CD4-positive, CD25-positive, alpha-beta regulatory T cell (primary cell): ENCODE data around the gene GPRC5A. TPM values are rescaled to one million over a fixed set of nuclear protein-coding genes. Genes with fewer than 3 reads are reported as not detected.

Source experiments
- ATAC-seq, 2 donors: fragments of 150-1000 bp; cut with Tn5 transposase; one replicate each; pipeline ENCODE4 v1.10.0; 2021; ENCODE audit warnings: low read depth in 2 of 2, moderate number of reproducible peaks in 2 of 2, moderate library complexity in 1 of 2
- DNase-seq, 3 donors: peaks; one replicate each; pipeline versions ENCODE4 v3.0.0 to v3.0.0-alpha.2; 2012 to 2022; ENCODE audit warnings: mixed read lengths in 1 of 3
- H3K27ac ChIP-seq: one replicate; pipeline ENCODE4 v1.7.0; 2013; ENCODE audit warnings: mild to moderate bottlenecking, low read length; ENCODE audit not compliant: insufficient read depth, poor library complexity, severe bottlenecking
- H3K27me3 ChIP-seq: one replicate; pipeline ENCODE4 v1.7.0; 2013; ENCODE audit warnings: low read length; ENCODE audit not compliant: control insufficient read depth, insufficient read depth
- H3K36me3 ChIP-seq: one replicate; pipeline ENCODE4 v1.7.0; 2013; ENCODE audit warnings: mild to moderate bottlenecking, low read length, moderate library complexity; ENCODE audit not compliant: control insufficient read depth, insufficient read depth
- H3K4me1 ChIP-seq: 2 replicates; pipeline ENCODE4 v1.7.0; 2013; ENCODE audit warnings: mild to moderate bottlenecking, low read length; ENCODE audit not compliant: insufficient read depth, control insufficient read depth, poor library complexity, severe bottlenecking
- H3K4me3 ChIP-seq: one replicate; pipeline ENCODE4 v1.7.0; 2013; ENCODE audit warnings: low read depth, mild to moderate bottlenecking, low read length, moderate library complexity
- H3K9me3 ChIP-seq, 2 experiments: 1 replicate in 1 of 2; 2 replicates in 1 of 2; pipeline ENCODE4 v1.7.0; 2013; ENCODE audit warnings: low read length in 2 of 2, mild to moderate bottlenecking in 1 of 2, moderate library complexity in 1 of 2; ENCODE audit not compliant: control insufficient read depth in 2 of 2
- H3K27ac Mint-ChIP-seq, 3 donors: one replicate each; pipeline ENCODE4 v1.8.0; 2020 to 2022; ENCODE audit warnings: mild to moderate bottlenecking in 3 of 3, mixed read lengths in 3 of 3, moderate library complexity in 2 of 3
- H3K27me3 Mint-ChIP-seq: one replicate; pipeline ENCODE4 v1.8.0; 2022; ENCODE audit warnings: mild to moderate bottlenecking, mixed read lengths
- H3K36me3 Mint-ChIP-seq: one replicate; pipeline ENCODE4 v1.8.0; 2020; ENCODE audit warnings: mixed read lengths
- H3K4me1 Mint-ChIP-seq, 4 donors: one replicate each; pipeline ENCODE4 v1.8.0; 2020 to 2022; ENCODE audit warnings: mixed read lengths in 4 of 4, mild to moderate bottlenecking in 1 of 4
- H3K4me3 Mint-ChIP-seq, 4 donors: one replicate each; pipeline ENCODE4 v1.8.0; 2020 to 2022; ENCODE audit warnings: mild to moderate bottlenecking in 4 of 4, mixed read lengths in 4 of 4, moderate library complexity in 3 of 4
- H3K9me3 Mint-ChIP-seq, 7 donors: one replicate each; pipeline ENCODE4 v1.8.0; 2020 to 2022; ENCODE audit warnings: mixed read lengths in 7 of 7, mild to moderate bottlenecking in 3 of 7, moderate library complexity in 2 of 7
- polyA plus RNA-seq, 4 donors: library from polyadenylated mRNA; unstranded; fragments of 300-500 nt; fragmentation: Illumina TruSeq; gene quantifications; one replicate each; pipeline ENCODE4 v1.2.3, GENCODE V29; 2021
- total RNA-seq: library from RNA; stranded (reverse); gene quantifications from one replicate; pipeline ENCODE4 v1.2.3, GENCODE V29; 2022

GPRC5A gene
- total and polyA plus RNA-seq, 5 donors from 2014 or later: 0.20 TPM; not detected in 4

DNA sequence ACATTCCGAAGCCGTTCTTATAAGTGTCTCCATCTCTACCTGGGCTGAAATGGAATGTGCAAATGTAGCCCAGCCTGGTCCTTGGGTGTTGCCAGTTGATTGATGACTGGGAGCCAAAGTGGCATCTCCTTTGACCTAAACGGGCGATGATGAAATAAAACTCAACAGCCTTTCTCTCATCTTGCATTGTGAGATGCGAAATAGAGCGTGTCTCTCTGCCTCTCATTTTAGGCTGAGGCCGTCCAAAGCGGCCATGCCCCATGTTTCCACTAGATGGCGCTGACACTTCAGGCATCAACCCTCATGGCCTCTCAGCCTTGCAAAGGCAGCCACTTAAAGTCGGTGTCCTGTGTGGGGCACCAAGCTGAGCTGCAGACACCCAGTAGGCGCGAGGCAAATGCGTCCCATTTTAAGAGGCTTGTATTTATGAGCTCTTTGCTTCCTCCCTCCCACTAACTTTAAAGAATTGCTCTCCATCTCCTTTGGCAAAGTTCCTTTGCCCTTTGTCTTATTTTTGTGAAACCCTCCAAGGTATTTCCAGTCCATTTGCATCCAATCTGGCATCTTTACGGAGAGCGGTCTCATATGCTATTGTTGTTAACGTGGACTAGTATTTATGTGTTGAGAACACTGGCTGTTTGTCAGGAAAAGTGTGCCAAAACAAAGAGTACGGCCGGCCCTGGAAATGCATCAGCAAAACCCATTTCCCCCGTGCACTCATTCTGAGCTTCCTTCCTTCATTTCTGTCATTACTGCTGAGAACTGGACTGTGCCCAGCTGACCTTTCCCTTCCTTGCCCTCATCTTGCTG is 25.0 kb downstream of the GPRC5A start:
- Histone ChIP-seq H3K27ac (no peak overlapping the region), H3K36me3 (no peaks in the 10 kb centered on the region), H3K9me3 (no peaks in the 10 kb centered on the region), H3K4me3 (peak overlapping the region; percentile 7), H3K27me3 (no peaks in the 10 kb centered on the region), H3K4me1 (no peaks in the 10 kb centered on the region)
- Mint-ChIP-seq H3K36me3 (no peaks in the 10 kb centered on the region), H3K4me1 (peaks cover 5 to 9% (median 7%) of the 10 kb centered on the region in 4 donors), H3K4me3 (peak overlapping the region in 1 of 4 donors; percentile 44), H3K27me3 (peaks cover 9% of the 10 kb centered on the region), H3K27ac (peak overlapping the region in 2 of 3 donors; percentile 70 to 80), H3K9me3 (no peaks in the 10 kb centered on the region)
- DNase-seq (peak; percentile 71 to 86 (median 84)), ATAC-seq (peak; percentile 99)

DNA sequence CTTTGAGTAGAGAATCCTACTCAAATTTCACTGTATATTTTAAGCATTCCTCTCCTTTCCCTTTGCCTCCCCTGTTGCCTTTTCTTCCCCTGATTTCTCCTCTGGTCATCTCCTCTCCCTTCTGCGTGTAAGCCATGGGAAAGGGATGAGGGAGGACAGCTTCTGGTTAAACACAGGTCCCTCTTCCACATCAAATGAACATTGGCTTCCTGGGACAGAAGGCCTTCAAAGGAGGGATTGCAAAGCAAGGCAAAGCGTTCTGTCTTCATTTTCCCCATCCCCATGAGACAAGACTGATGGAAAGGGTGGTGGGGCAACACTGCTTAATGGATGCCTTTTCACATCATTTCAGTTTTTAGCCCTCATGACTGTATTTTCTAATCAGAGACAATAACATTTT is 26.2 kb downstream of the GPRC5A start:
- H3K36me3 ChIP-seq: no peaks in the 10 kb centered on the region
- H3K9me3 Mint-ChIP-seq: no peaks in the 10 kb centered on the region

DNA sequence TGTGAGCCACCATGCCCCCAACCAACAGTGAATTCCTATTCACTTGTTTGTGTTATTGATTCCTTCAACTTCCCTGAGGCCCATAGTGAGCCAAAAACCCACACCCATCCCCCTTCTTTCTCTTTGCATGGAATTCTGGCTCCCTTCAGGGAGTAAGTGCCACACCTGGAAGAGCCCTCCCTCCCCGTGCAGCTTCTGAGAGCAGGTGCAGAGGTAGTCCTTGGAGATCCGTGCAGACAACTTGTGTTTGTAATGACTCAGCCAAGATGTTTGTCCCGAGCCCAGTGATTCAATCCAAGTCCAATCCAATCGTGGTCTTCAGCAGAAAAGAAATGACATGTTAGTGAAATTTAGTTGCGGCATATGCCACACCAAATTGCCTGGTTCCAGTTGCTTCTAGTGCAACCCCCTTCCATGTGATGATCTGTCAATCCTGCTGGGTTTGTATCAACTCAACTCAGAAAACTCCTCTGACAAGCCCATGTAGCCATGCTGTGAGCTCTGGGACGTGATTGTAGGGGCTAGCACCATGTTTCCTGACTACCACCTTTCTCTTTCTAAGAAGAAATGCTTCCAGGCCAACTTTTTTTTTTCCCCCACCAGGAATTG is 27.5 kb downstream of the GPRC5A start:
- ATAC-seq (no peak), DNase-seq (no peak)
- Histone ChIP-seq H3K4me3 (no peak overlapping the region), H3K4me1 (no peaks in the 10 kb centered on the region), H3K27ac (no peak overlapping the region), H3K9me3 (no peaks in the 10 kb centered on the region), H3K36me3 (no peaks in the 10 kb centered on the region), H3K27me3 (no peaks in the 10 kb centered on the region)
- Mint-ChIP-seq H3K27me3 (peaks cover 12% of the 10 kb centered on the region), H3K27ac (no peak overlapping the region), H3K9me3 (no peaks in the 10 kb centered on the region), H3K4me1 (peaks cover 5 to 9% (median 7%) of the 10 kb centered on the region in 4 donors), H3K36me3 (no peaks in the 10 kb centered on the region), H3K4me3 (no peak overlapping the region)

More for the DNA sequence above, 26.2 kb downstream of the GPRC5A start:
- Histone ChIP-seq H3K4me1 (no peaks in the 10 kb centered on the region), H3K9me3 (no peaks in the 10 kb centered on the region), H3K4me3 (no peak overlapping the region), H3K27me3 (no peaks in the 10 kb centered on the region), H3K27ac (no peak overlapping the region)
- ATAC-seq (no peak), DNase-seq (no peak)
- Mint-ChIP-seq H3K36me3 (no peaks in the 10 kb centered on the region), H3K27me3 (peaks cover 9% of the 10 kb centered on the region), H3K4me1 (peaks cover 5 to 9% (median 7%) of the 10 kb centered on the region in 4 donors), H3K27ac (no peak overlapping the region), H3K4me3 (no peak overlapping the region)

GRCh38 chr12:12919666-12920435 is 28.5 kb downstream of the GPRC5A start:
- Mint-ChIP-seq H3K27me3 (peaks cover 15% of the 10 kb centered on the region), H3K4me1 (peaks cover 5 to 9% (median 7%) of the 10 kb centered on the region in 4 donors), H3K36me3 (no peaks in the 10 kb centered on the region), H3K27ac (peak overlapping the region in 1 of 3 donors; percentile 2), H3K9me3 (no peaks in the 10 kb centered on the region), H3K4me3 (no peak overlapping the region)
- H3K27ac ChIP-seq: no peak overlapping the region
- ATAC-seq: no peak
- H3K9me3 ChIP-seq: no peaks in the 10 kb centered on the region
- DNase-seq: no peak
- H3K36me3 ChIP-seq: no peaks in the 10 kb centered on the region
- no peaks in the 10 kb centered on the region for H3K27me3 ChIP-seq
- no peaks in the 10 kb centered on the region for H3K4me1 ChIP-seq
- H3K4me3 ChIP-seq: no peak overlapping the region

DNA sequence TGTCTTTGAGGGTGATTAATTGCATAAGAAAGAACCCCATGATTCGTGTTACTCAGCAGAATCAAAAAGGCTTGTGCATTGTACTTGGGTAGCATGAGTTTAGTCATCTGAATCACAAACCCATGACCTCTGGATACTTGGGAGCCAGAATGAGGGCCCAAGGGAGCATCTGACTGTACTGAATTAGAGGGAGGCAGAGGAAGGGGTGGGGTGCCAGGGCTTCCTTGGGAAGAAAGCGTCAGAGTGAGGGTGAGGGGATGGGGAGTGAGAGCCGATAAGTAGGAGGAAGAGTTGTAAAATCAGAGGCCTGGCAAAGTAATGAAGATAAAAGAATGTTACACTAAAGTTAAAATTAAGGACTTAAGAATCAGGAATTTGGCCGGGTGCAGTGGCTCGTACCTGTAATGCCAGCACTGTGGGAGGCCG is 30.8 kb downstream of the GPRC5A start:
- Histone ChIP-seq H3K27ac (no peak overlapping the region), H3K4me3 (no peak overlapping the region), H3K27me3 (peaks cover 2% of the 10 kb centered on the region), H3K36me3 (no peaks in the 10 kb centered on the region), H3K4me1 (no peaks in the 10 kb centered on the region), H3K9me3 (no peaks in the 10 kb centered on the region)
- no peaks in the 10 kb centered on the region for H3K36me3 Mint-ChIP-seq
- peaks cover 6% of the 10 kb centered on the region for H3K27me3 Mint-ChIP-seq
- H3K4me3 Mint-ChIP-seq: no peak overlapping the region
- peak overlapping the region in 1 of 3 donors; percentile 9 for H3K27ac Mint-ChIP-seq
- peaks cover 0 to 5% (median 0%) of the 10 kb centered on the region in 4 donors for H3K4me1 Mint-ChIP-seq
- H3K9me3 Mint-ChIP-seq: no peaks in the 10 kb centered on the region
- no peak for DNase-seq
- no peak for ATAC-seq

DNA sequence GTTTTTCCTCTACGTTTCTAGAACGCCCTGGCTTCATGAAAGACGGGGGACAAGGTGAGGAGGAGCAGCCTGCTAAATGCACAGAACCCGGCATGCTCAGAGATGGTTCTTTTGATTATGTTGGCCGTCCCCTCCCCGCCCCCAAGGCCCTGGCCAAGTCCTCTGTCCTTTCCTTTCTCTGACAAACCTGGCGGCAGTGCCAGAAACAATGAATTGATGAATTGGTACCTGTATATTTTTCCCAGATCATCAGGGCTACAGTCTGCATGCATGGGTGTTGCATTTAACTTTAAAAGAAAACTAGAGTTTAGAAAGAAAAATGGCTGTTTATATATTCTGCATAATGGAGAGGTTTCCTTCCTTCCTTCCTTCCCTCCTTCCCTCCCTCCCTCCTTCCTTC is 31.6 kb downstream of the GPRC5A start:
- no peaks in the 10 kb centered on the region for H3K36me3 ChIP-seq
- H3K4me1 ChIP-seq: no peaks in the 10 kb centered on the region
- Mint-ChIP-seq H3K4me1 (peaks cover 0 to 5% (median 0%) of the 10 kb centered on the region in 4 donors), H3K9me3 (no peaks in the 10 kb centered on the region), H3K27ac (no peak overlapping the region), H3K36me3 (no peaks in the 10 kb centered on the region), H3K27me3 (peaks cover 6% of the 10 kb centered on the region), H3K4me3 (no peak overlapping the region)
- H3K4me3 ChIP-seq: no peak overlapping the region
- ATAC-seq (no peak), DNase-seq (no peak)
- no peaks in the 10 kb centered on the region for H3K9me3 ChIP-seq
- peaks cover 2% of the 10 kb centered on the region for H3K27me3 ChIP-seq
- H3K27ac ChIP-seq: no peak overlapping the region

DNA sequence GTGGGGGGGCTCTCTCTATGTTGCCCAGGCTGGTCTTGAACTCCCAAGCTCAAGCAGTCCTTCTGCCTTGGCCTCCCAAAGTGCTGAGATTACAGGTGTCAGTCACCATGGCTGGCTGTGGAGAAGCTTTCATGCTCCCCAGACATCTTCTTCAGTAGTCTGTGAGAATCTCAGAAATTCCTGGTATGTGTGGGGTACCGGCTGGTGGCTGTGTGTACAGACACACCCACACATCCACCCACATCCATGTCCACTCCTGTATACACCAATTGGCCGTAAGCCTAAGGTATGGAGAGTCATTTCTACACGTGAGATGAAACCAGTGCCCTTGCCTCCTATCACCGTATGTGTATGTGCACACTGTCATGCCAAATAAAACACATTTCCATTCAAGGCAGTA is 32.8 kb downstream of the GPRC5A start:
- Mint-ChIP-seq H3K4me1 (peaks cover 0 to 5% (median 0%) of the 10 kb centered on the region in 4 donors), H3K4me3 (no peak overlapping the region), H3K27me3 (peaks cover 6% of the 10 kb centered on the region), H3K36me3 (no peaks in the 10 kb centered on the region), H3K27ac (no peak overlapping the region), H3K9me3 (no peaks in the 10 kb centered on the region)
- Histone ChIP-seq H3K27ac (no peak overlapping the region), H3K4me1 (no peaks in the 10 kb centered on the region), H3K4me3 (no peak overlapping the region), H3K9me3 (no peaks in the 10 kb centered on the region), H3K27me3 (peaks cover 2% of the 10 kb centered on the region), H3K36me3 (no peaks in the 10 kb centered on the region)
- DNase-seq (no peak), ATAC-seq (no peak)
